ENCODE data around the gene SNTB2. TPM values are rescaled to one million over a fixed set of nuclear protein-coding genes. Genes with fewer than 3 reads are reported as not detected.
"Not testable (repeated sequence)": the region's sequence is repeated elsewhere in the genome, so short reads cannot be mapped to it uniquely, and the experiment has no call there.

Gene SNTB2
- polyA plus RNA-seq, 1 of the 3 experiments (the other 2 are of a cell fraction) = 13.0 TPM

- DNase-seq; POLR2A ChIA-PET; H3K79me2 ChIP-seq (ENCODE audit: insufficient read depth); H3K27ac ChIP-seq (ENCODE audit: low read depth in 2 of 2, low read length in 1 of 2); H3K4me3 ChIP-seq (ENCODE audit: low read depth in 2 of 2, low read length in 1 of 2); H3K27me3 ChIP-seq (ENCODE audit: insufficient read depth); H3K9ac ChIP-seq; H3K4me1 ChIP-seq (ENCODE audit: control insufficient read depth in 1 of 2, insufficient read depth in 2 of 2, low read depth in 1 of 2, low read length in 1 of 2); H3F3A ChIP-seq (replicated peaks; ENCODE audit: insufficient read depth); H4K20me1 ChIP-seq (ENCODE audit: insufficient read depth); H3K9me3 ChIP-seq; H3K9me2 ChIP-seq; H3K4me2 ChIP-seq; H2AFZ ChIP-seq (ENCODE audit: low read depth): not testable (repeated sequence)
- peaks cover 18 to 39% of the 10 kb centered on the region in 2 experiments for H3K36me3 ChIP-seq (replicated peaks in 1 of 2; ENCODE audit: control insufficient read depth in 1 of 2, insufficient read depth in 2 of 2, low read length in 1 of 2)
- WGBS (ENCODE audit: low lambda C conversion rate) = 95% methylated on average over 7 of the region's 7 CpGs
- CTCF ChIA-PET = interaction anchor here (1.0 to 3.7 kb wide), 3 partner anchors 8 to 147 kb away, joined by 3 to 19 read pairs (median 5); partner anchors contain the start of gene VPS4A
Measured at GRCh38 chr16:69296771-69297170, 109.8 kb downstream of the SNTB2 start.

GRCh38 chr16:69298261-69298660 is 111.3 kb downstream of the SNTB2 start:
- Histone ChIP-seq H2AFZ (ENCODE audit: low read depth) (no peak overlapping the region), H3K9ac (no peak overlapping the region), H3K4me2 (no peak overlapping the region), H3F3A (replicated peaks; ENCODE audit: insufficient read depth) (no peaks in the 10 kb centered on the region), H3K9me3 (no peaks in the 10 kb centered on the region), H4K20me1 (ENCODE audit: insufficient read depth) (no peaks in the 10 kb centered on the region), H3K79me2 (ENCODE audit: insufficient read depth) (0 out of 2 replicates have a peak, but pooled peaks cover 6% of the 10 kb centered on the region), H3K4me1 (ENCODE audit: control insufficient read depth in 1 of 2, insufficient read depth in 2 of 2, low read depth in 1 of 2, low read length in 1 of 2) (no peaks in the 10 kb centered on the region), H3K36me3 (replicated peaks in 1 of 2; ENCODE audit: control insufficient read depth in 1 of 2, insufficient read depth in 2 of 2, low read length in 1 of 2) (peaks cover 18 to 44% of the 10 kb centered on the region in 2 experiments), H3K4me3 (ENCODE audit: low read depth in 2 of 2, low read length in 1 of 2) (no peak overlapping the region), H3K27ac (ENCODE audit: low read depth in 2 of 2, low read length in 1 of 2) (no peak overlapping the region), H3K27me3 (ENCODE audit: insufficient read depth) (no peaks in the 10 kb centered on the region), H3K9me2 (no peaks in the 10 kb centered on the region)
- ChIA-PET POLR2A (no interaction called here), CTCF (interaction anchor here (0.9 kb wide), 1 partner anchor 146 kb away, joined by 3 read pairs; no protein-coding TSS in a partner anchor)
- no peak for DNase-seq
- WGBS (ENCODE audit: low lambda C conversion rate) = 99% methylated on average over 4 of the region's 4 CpGs
- no peak for TF ChIP-seq CHD2 (IDR thresholded peaks at IDR 0.05; ENCODE audit: low read length, partially characterized antibody)

GRCh38 chr16:69301187-69301586 is 114.2 kb downstream of the SNTB2 start:
- H3K27me3 ChIP-seq (ENCODE audit: insufficient read depth) = no peaks in the 10 kb centered on the region
- no peak overlapping the region for H3K4me3 ChIP-seq (ENCODE audit: low read depth in 2 of 2, low read length in 1 of 2)
- ChIA-PET CTCF (interaction anchor here (1.0 to 1.6 kb wide), 4 partner anchors 9 to 15 kb away, joined by 3 read pairs; no protein-coding TSS in a partner anchor), POLR2A (interaction anchor here (1.2 kb wide), 1 partner anchor 11 kb away, joined by 3 read pairs; no protein-coding TSS in a partner anchor)
- TF ChIP-seq REST (IDR thresholded peaks at IDR 0.05; ENCODE audit: low read depth, low read length) (no peak), EZH2phosphoT487 (IDR thresholded peaks at IDR 0.05; ENCODE audit: borderline replicate concordance, low read depth) (no peak), MAX (IDR thresholded peaks at IDR 0.05; ENCODE audit: low read depth) (no peak)
- H3K9ac ChIP-seq = no peak overlapping the region
- no peaks in the 10 kb centered on the region for H3K9me3 ChIP-seq
- H2AFZ ChIP-seq (ENCODE audit: low read depth) = no peak overlapping the region
- no peak overlapping the region for H3K27ac ChIP-seq (ENCODE audit: low read depth in 2 of 2, low read length in 1 of 2)
- H3K4me2 ChIP-seq = no peak overlapping the region
- H3K36me3 ChIP-seq (replicated peaks in 1 of 2; ENCODE audit: control insufficient read depth in 1 of 2, insufficient read depth in 2 of 2, low read length in 1 of 2) = peaks cover 25 to 45% of the 10 kb centered on the region in 2 experiments
- H4K20me1 ChIP-seq (ENCODE audit: insufficient read depth) = no peaks in the 10 kb centered on the region
- 83% methylated on average over 1 of the region's 1 CpG for WGBS (ENCODE audit: low lambda C conversion rate)
- no peaks in the 10 kb centered on the region for H3K4me1 ChIP-seq (ENCODE audit: control insufficient read depth in 1 of 2, insufficient read depth in 2 of 2, low read depth in 1 of 2, low read length in 1 of 2)
- peaks cover 6% of the 10 kb centered on the region for H3F3A ChIP-seq (replicated peaks; ENCODE audit: insufficient read depth)
- DNase-seq = no peak
- H3K79me2 ChIP-seq (ENCODE audit: insufficient read depth) = no peaks in the 10 kb centered on the region
- H3K9me2 ChIP-seq = no peaks in the 10 kb centered on the region

Measured in SK-N-SH (cell line).